ENCODE data around the gene ADPGK. TPM values are rescaled to one million over a fixed set of nuclear protein-coding genes. Genes with fewer than 3 reads are reported as not detected.

The ADPGK gene
- total RNA-seq, 1 experiment from 2014 or later, result 52.9 TPM

DNA sequence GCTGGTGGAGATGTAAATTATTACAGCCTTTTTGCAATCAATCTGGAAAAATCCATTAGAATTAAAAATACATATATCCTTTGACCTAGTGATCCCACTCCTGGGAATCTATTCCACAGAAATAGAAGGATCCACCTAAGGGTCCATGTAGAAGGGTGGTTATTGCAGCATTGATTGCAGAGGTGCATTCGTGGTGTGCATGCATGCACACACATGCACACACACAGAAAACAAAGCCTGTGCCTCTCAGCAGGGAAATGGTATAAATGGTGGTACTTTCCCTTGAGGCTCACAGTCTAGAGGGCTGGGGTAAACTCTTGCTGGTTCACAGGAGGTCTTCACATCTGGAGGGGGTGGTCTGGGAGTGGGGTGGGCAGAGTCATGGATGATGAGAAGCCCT lies 19.4 kb upstream of the ADPGK start:
- Histone ChIP-seq H3K79me2 (ENCODE audit: low read length) (no peaks in the 10 kb centered on the region), H3K27me3 (ENCODE audit: low read length) (0 out of 2 replicates have a peak, but pooled peaks cover 9% of the 10 kb centered on the region), H3K4me2 (ENCODE audit: low read length) (no peak overlapping the region), H3K9ac (ENCODE audit: low read length) (no peak overlapping the region), H3K36me3 (ENCODE audit: low read depth, low read length) (no peaks in the 10 kb centered on the region), H2AFZ (ENCODE audit: low read length) (no peak overlapping the region), H3K9me3 (ENCODE audit: low read length) (no peaks in the 10 kb centered on the region), H3K4me3 (ENCODE audit: low read length) (no peak overlapping the region), H3F3A (ENCODE audit: low read length, unreplicated experiment) (no peaks in the 10 kb centered on the region), H4K20me1 (ENCODE audit: low read length) (no peaks in the 10 kb centered on the region), H3K27ac (ENCODE audit: low read length) (no peak overlapping the region), H3K4me1 (ENCODE audit: insufficient read depth, low read length) (no peaks in the 10 kb centered on the region), H3K9me2 (replicated peaks; ENCODE audit: low read length) (no peaks in the 10 kb centered on the region)
- ATAC-seq (no peak), DNase-seq (no peak)
- intact Hi-C loops (cut with micrococcal nuclease), result no loop called here
- ChIA-PET CTCF (no interaction called here), POLR2A (ENCODE audit: unreplicated experiment) (no interaction called here)
- no TSS peak for BruUV-seq (replicated peaks)
- no peak for TF ChIP-seq CTCF (conservative IDR thresholded peaks at IDR 0.05; ENCODE audit: low read depth, low read length)
- TF ChIP-seq EZH2 (IDR thresholded peaks at IDR 0.05; ENCODE audit: low read length, unreplicated experiment), result no peak
- no peak for TF ChIP-seq EZH2phosphoT487 (IDR thresholded peaks at IDR 0.05; ENCODE audit: borderline replicate concordance, low read length)

GRCh38 chr15:72801590-72802325 lies 18.2 kb upstream of the ADPGK start:
- Histone ChIP-seq H3K9me2 (replicated peaks; ENCODE audit: low read length) (no peaks in the 10 kb centered on the region), H3K4me1 (ENCODE audit: insufficient read depth, low read length) (no peaks in the 10 kb centered on the region), H3K27ac (ENCODE audit: low read length) (no peak overlapping the region), H4K20me1 (ENCODE audit: low read length) (no peaks in the 10 kb centered on the region), H3K4me2 (ENCODE audit: low read length) (no peak overlapping the region), H3K79me2 (ENCODE audit: low read length) (no peaks in the 10 kb centered on the region), H3K9me3 (ENCODE audit: low read length) (no peaks in the 10 kb centered on the region), H2AFZ (ENCODE audit: low read length) (no peak overlapping the region), H3K9ac (ENCODE audit: low read length) (no peak overlapping the region), H3K36me3 (ENCODE audit: low read depth, low read length) (no peaks in the 10 kb centered on the region), H3K4me3 (ENCODE audit: low read length) (no peak overlapping the region), H3F3A (ENCODE audit: low read length, unreplicated experiment) (no peaks in the 10 kb centered on the region), H3K27me3 (ENCODE audit: low read length) (0 out of 2 replicates have a peak, but pooled peaks cover 9% of the 10 kb centered on the region)
- TF ChIP-seq EZH2 (IDR thresholded peaks at IDR 0.05; ENCODE audit: low read length, unreplicated experiment) (no peak), CTCF (conservative IDR thresholded peaks at IDR 0.05; ENCODE audit: low read depth, low read length) (no peak), EZH2phosphoT487 (IDR thresholded peaks at IDR 0.05; ENCODE audit: borderline replicate concordance, low read length) (no peak)
- POLR2A ChIA-PET (ENCODE audit: unreplicated experiment), result no interaction called here
- no peak for DNase-seq
- no peak for ATAC-seq
- no TSS peak for BruUV-seq (replicated peaks)
- CTCF ChIA-PET, result no interaction called here
- intact Hi-C loops (cut with micrococcal nuclease), result no loop called here

DNA sequence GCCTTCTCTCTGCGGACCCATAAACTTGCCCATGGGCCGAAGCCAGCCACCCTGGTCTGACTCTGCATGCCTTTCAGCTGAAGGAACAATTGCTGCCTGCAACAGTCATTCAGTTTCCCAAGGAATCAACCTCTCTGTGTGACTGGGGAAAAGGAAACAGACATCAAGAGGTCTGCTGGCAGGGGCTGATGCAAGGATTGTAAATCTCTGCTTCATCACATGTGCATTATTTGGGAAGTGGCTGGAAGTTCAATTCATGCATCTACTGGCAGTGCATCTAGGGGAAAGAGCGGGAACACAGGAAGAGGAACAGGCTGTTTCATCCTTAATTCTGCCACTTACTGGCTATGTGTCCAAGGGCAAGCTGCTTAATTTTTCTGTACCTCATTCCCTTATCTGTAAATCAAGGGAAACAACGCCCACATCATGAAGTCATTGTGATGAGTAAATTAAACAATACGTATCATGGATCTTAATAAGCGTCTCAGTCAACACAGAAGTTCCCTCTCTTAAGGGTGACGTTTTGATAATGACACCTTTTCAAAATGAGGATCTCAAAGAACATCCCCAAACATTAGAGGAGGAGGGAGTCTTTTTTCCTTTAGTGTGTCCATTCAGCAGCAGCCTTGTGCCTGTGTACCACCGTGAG lies 17.4 kb upstream of the ADPGK start:
- Histone ChIP-seq H3K36me3 (ENCODE audit: low read depth, low read length) (no peaks in the 10 kb centered on the region), H3K9me2 (replicated peaks; ENCODE audit: low read length) (no peaks in the 10 kb centered on the region), H3F3A (ENCODE audit: low read length, unreplicated experiment) (no peaks in the 10 kb centered on the region), H3K4me2 (ENCODE audit: low read length) (no peak overlapping the region), H3K4me3 (ENCODE audit: low read length) (no peak overlapping the region), H3K79me2 (ENCODE audit: low read length) (no peaks in the 10 kb centered on the region), H3K27me3 (ENCODE audit: low read length) (peaks cover 15% of the 10 kb centered on the region; the same call in 1 of the 2 replicates), H4K20me1 (ENCODE audit: low read length) (no peaks in the 10 kb centered on the region), H3K27ac (ENCODE audit: low read length) (no peak overlapping the region), H2AFZ (ENCODE audit: low read length) (no peak overlapping the region), H3K9ac (ENCODE audit: low read length) (no peak overlapping the region), H3K9me3 (ENCODE audit: low read length) (no peaks in the 10 kb centered on the region), H3K4me1 (ENCODE audit: insufficient read depth, low read length) (0 out of 2 replicates have a peak, but pooled peaks cover 3% of the 10 kb centered on the region)
- intact Hi-C loops (cut with micrococcal nuclease), result no loop called here
- BruUV-seq (replicated peaks), result no TSS peak
- ATAC-seq (no peak), DNase-seq (peak; percentile 5)
- CTCF ChIA-PET, result no interaction called here
- no peak for TF ChIP-seq EZH2 (IDR thresholded peaks at IDR 0.05; ENCODE audit: low read length, unreplicated experiment)
- TF ChIP-seq EZH2phosphoT487 (IDR thresholded peaks at IDR 0.05; ENCODE audit: borderline replicate concordance, low read length), result no peak
- TF ChIP-seq CTCF (conservative IDR thresholded peaks at IDR 0.05; ENCODE audit: low read depth, low read length), result no peak
- POLR2A ChIA-PET (ENCODE audit: unreplicated experiment), result no interaction called here

All from PC-3 (cell line).